ENCODE data around the gene SFI1.

The SFI1 gene

DNA sequence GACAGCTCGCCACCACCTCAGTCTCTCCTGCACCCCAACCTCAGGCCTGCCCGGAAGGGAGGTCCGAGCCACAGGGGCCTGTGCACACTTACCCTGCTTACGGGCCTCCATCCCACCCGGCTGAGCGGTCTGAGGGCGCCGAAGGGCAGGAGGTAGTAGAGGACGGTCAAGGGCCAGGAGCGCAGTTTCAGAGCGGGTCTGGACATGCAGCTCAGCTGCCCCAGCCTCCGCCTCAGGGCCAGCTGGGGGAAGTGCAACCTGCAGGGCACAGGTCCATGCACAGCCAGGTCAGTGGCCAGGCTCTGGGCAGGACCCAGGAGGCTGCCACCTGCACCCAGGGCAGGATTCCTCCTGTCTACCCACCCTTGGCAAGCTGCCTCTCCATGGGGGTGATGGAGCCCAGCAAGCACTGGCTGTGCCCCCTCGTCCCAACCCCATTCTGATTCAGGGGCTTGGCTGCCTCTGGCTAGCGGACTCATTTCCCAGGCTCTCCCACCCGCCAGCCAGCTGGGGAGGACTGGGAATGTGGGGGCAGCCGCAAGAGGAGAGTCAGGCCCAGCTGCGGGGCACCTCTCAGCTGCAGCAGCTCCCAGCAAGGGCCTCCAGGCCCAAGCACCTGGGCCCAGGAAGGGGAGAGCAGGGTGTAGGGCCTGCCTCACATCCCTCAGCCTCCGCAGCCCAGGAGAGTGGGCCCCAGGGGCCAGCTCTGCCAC lies 127.4 kb downstream of the SFI1 start:
- no peak for DNase-seq (ENCODE audit: low spot score)
- ATAC-seq (ENCODE audit: low read depth): no peak
- H3K27ac ChIP-seq (ENCODE audit: poor library complexity, severe bottlenecking): no peak overlapping the region
- H3K9me3 ChIP-seq (ENCODE audit: severe bottlenecking): no peaks in the 10 kb centered on the region
- peaks cover 28% of the 10 kb centered on the region for H3K36me3 ChIP-seq (ENCODE audit: low read depth)
- TF ChIP-seq, protein P1, sequence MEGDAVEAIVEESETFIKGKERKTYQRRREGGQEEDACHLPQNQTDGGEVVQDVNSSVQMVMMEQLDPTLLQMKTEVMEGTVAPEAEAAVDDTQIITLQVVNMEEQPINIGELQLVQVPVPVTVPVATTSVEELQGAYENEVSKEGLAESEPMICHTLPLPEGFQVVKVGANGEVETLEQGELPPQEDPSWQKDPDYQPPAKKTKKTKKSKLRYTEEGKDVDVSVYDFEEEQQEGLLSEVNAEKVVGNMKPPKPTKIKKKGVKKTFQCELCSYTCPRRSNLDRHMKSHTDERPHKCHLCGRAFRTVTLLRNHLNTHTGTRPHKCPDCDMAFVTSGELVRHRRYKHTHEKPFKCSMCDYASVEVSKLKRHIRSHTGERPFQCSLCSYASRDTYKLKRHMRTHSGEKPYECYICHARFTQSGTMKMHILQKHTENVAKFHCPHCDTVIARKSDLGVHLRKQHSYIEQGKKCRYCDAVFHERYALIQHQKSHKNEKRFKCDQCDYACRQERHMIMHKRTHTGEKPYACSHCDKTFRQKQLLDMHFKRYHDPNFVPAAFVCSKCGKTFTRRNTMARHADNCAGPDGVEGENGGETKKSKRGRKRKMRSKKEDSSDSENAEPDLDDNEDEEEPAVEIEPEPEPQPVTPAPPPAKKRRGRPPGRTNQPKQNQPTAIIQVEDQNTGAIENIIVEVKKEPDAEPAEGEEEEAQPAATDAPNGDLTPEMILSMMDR (IDR thresholded peaks at IDR 0.05; ENCODE audit: poor library complexity, severe bottlenecking): no peak
- no peaks in the 10 kb centered on the region for H3K27me3 ChIP-seq (ENCODE audit: insufficient read depth, poor library complexity, severe bottlenecking)
- no peaks in the 10 kb centered on the region for H3K4me1 ChIP-seq (ENCODE audit: insufficient read depth, poor library complexity, severe bottlenecking)
- H3K4me3 ChIP-seq (ENCODE audit: severe bottlenecking): no peak overlapping the region

DNA sequence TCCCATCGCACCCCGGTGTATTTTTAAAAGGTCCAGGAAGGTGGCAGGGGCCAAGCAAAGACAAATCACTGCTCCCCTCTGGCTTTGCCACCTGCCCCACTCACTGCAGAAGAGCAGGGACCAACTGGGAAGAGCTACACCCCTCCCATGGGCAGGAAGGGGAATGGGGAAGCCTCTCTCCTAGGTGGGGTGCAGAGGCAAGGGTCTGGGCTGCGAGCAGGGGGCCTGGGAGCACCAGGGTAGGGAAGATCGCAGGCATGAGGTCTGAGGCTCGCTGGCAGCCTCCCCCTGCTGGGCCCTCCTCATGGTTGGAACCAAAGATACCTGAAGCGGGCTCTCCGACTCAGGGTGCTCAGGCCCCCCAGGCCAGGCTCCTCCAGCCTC lies 128.9 kb downstream of the SFI1 start:
- Histone ChIP-seq H3K9me3 (ENCODE audit: severe bottlenecking) (no peaks in the 10 kb centered on the region), H3K4me1 (ENCODE audit: insufficient read depth, poor library complexity, severe bottlenecking) (no peaks in the 10 kb centered on the region), H3K36me3 (ENCODE audit: low read depth) (peaks cover 13% of the 10 kb centered on the region), H3K4me3 (ENCODE audit: severe bottlenecking) (no peak overlapping the region), H3K27ac (ENCODE audit: poor library complexity, severe bottlenecking) (no peak overlapping the region), H3K27me3 (ENCODE audit: insufficient read depth, poor library complexity, severe bottlenecking) (no peaks in the 10 kb centered on the region)
- DNase-seq (ENCODE audit: low spot score): no peak
- no peak for ATAC-seq (ENCODE audit: low read depth)
- TF ChIP-seq, protein P1 (IDR thresholded peaks at IDR 0.05; ENCODE audit: poor library complexity, severe bottlenecking): no peak

DNA sequence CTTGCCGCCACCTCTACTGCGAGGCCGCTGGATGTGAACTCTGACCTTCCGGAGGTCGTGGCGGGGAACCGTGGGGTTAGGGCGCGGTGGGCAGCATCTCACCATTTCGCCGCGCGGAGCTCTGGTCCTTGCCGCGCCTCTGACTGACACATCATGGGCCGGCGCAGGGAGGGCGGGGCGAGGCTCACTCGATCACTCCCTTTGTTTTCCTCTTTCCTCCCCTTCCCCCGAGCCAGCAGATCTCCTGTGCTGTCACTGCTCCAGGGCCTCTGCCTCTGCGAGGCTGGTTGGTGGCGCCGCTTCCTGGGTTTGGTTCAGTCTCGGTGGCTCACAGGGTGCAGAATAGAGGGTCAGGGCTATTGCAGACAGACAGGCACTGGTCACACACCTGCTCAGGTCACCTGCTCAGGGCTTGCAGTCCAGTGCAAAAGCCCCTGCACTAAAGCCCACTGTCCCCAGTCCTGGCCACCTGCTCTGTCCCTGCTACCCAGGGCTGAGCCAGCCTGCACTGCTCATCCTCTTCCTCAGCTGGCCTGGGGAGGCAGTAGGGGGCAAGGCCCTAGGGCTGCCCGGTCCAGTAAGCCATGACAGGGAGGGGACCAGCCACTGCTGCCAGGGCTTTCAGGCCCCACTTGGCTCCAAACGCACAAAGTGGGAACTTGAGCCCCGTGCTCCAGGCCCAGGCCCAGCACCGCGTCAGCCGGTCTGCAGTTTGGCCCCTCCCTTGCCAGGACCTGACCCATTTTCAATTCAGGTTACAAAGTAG lies 129.5 kb downstream of the SFI1 start:
- H3K4me3 ChIP-seq (ENCODE audit: severe bottlenecking): no peak overlapping the region
- no peaks in the 10 kb centered on the region for H3K27me3 ChIP-seq (ENCODE audit: insufficient read depth, poor library complexity, severe bottlenecking)
- no peak overlapping the region for H3K27ac ChIP-seq (ENCODE audit: poor library complexity, severe bottlenecking)
- DNase-seq (ENCODE audit: low spot score) (no peak), ATAC-seq (ENCODE audit: low read depth) (no peak)
- TF ChIP-seq, protein P1 (IDR thresholded peaks at IDR 0.05; ENCODE audit: poor library complexity, severe bottlenecking): no peak
- no peaks in the 10 kb centered on the region for H3K9me3 ChIP-seq (ENCODE audit: severe bottlenecking)
- H3K36me3 ChIP-seq (ENCODE audit: low read depth): peaks cover 7% of the 10 kb centered on the region
- no peaks in the 10 kb centered on the region for H3K4me1 ChIP-seq (ENCODE audit: insufficient read depth, poor library complexity, severe bottlenecking)

DNA sequence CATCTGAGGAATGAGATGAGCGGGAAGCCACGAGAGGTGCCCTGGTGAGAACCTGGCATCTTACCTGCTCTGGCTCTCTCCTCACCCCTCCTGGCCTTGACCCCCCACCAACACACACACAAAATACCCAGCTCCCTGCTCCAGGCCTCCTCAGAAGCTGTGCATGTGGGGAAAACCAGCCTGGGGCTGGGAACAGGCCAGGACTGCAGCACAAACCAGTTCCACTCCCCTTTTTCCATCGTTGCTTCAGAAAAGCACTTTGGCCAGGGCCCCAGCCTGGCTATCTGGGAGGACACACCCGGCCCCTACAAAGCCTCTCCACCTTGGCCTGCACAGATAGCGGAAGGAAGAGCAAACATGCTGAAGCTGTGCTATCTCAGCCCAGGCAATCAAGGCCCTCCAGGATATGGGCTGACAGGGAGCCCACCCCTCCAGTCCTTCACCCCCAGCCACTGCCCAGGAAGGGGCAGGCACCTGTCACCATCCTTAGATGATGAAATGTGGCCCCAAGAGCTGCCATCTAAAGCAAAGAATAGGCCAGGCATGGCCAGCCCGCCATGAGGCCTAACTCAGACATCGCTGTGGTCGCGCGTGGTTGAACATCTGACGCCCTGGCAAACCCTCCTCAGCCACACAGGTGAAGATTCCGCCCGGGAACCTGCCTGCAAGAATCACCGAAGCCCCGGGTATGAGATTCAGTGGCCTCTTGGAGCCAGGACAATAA lies 130.3 kb downstream of the SFI1 start:
- no peak for ATAC-seq (ENCODE audit: low read depth)
- Histone ChIP-seq H3K4me1 (ENCODE audit: insufficient read depth, poor library complexity, severe bottlenecking) (no peaks in the 10 kb centered on the region), H3K36me3 (ENCODE audit: low read depth) (peaks cover 3% of the 10 kb centered on the region; the same call in 1 of the 2 replicates), H3K4me3 (ENCODE audit: severe bottlenecking) (no peak overlapping the region), H3K9me3 (ENCODE audit: severe bottlenecking) (no peaks in the 10 kb centered on the region), H3K27ac (ENCODE audit: poor library complexity, severe bottlenecking) (no peak overlapping the region), H3K27me3 (ENCODE audit: insufficient read depth, poor library complexity, severe bottlenecking) (no peaks in the 10 kb centered on the region)
- TF ChIP-seq, protein P1 (IDR thresholded peaks at IDR 0.05; ENCODE audit: poor library complexity, severe bottlenecking): no peak
- DNase-seq (ENCODE audit: low spot score): no peak
